Heart right ventricle (tissue), 16 donors: ENCODE data around the gene NRAS. TPM values are rescaled to one million over a fixed set of nuclear protein-coding genes. Genes with fewer than 3 reads are reported as not detected.

ENCODE experiments used
- ATAC-seq, 8 donors: fragments of 200-7000 bp; cut with Tn5 transposase; one replicate each; pipeline ENCODE4 v1.9.1; 2020; ENCODE audit warnings: mild to moderate bottlenecking in 8 of 8, moderate library complexity in 8 of 8, moderate number of reproducible peaks in 1 of 8
- DNase-seq, 2 donors: peaks; one replicate each; pipeline ENCODE4 v3.0.0-alpha.2; 2020
- H3K27ac ChIP-seq, 10 donors: fragments of 200-600 bp; sonication (generic) in 2 of 10; one replicate each; pipeline versions ENCODE4 v1.5.0 to v1.8.0; 2020 to 2022; ENCODE audit warnings: mild to moderate bottlenecking in 3 of 10
- H3K27me3 ChIP-seq, 7 donors: fragments of 200-600 bp; one replicate each; pipeline ENCODE4 v1.8.0; 2021 to 2022; ENCODE audit warnings: mild to moderate bottlenecking in 2 of 7
- H3K36me3 ChIP-seq, 9 donors: fragments of 200-600 bp; sonication (generic) in 1 of 9; one replicate each; pipeline versions ENCODE4 v1.5.0 to v1.8.0; 2020 to 2022; ENCODE audit warnings: mild to moderate bottlenecking in 2 of 9
- H3K4me1 ChIP-seq, 9 donors: fragments of 200-600 bp; sonication (generic) in 1 of 9; one replicate each; pipeline versions ENCODE4 v1.5.0 to v1.8.0; 2020 to 2022; ENCODE audit warnings: mild to moderate bottlenecking in 4 of 9
- H3K4me3 ChIP-seq, 10 donors: fragments of 200-600 bp; sonication (generic) in 2 of 10; one replicate each; pipeline versions ENCODE4 v1.5.0 to v1.8.0; 2020 to 2022; ENCODE audit warnings: mild to moderate bottlenecking in 7 of 10, moderate library complexity in 2 of 10
- H3K9me3 ChIP-seq, 11 donors: fragments of 200-600 bp in 10 of 11; sonication (generic) in 2 of 11; one replicate each; pipeline versions ENCODE4 v1.5.0 to v1.8.0; 2013 to 2022; ENCODE audit warnings: mild to moderate bottlenecking in 2 of 11, control low read depth in 1 of 11, moderate library complexity in 1 of 11
- CTCF ChIP-seq, 9 donors: fragments of 200-600 bp; sonication (generic) in 2 of 9; IDR thresholded peaks; one replicate each; pipeline versions ENCODE4 v1.5.0 to v1.8.0; 2021 to 2022; ENCODE audit warnings: antibody characterized with exemption in 9 of 9, mild to moderate bottlenecking in 5 of 9, moderate library complexity in 1 of 9
- WGBS, 2 donors: extraction: QIAGEN DNeasy Blood & Tissue Kit; methylation state at CpG; one replicate each; pipeline ENCODE4 v1.1.7; 2013; ENCODE audit warnings: inconsistent platforms in 1 of 2; 5-methylcytosine and 5-hydroxymethylcytosine counted together
- intact Hi-C, 10 donors: fragments of 100-400 bp; cut with DNase I; formaldehyde crosslinking; loops; one replicate each; pipeline versions ENCODE4 v1.11.1 to v1.14.2; 2022
- polyA plus RNA-seq, 2 donors: library from polyadenylated mRNA; stranded (reverse); fragments of 200-250 nt; gene quantifications; one replicate each; pipeline ENCODE4 v1.2.3, GENCODE V29; 2013
- total RNA-seq, 10 donors: library from RNA; stranded (reverse); fragmentation: NEBNext Ultra II Directional in 3 of 10; extraction: Animal tissue kit (Norgen Biotek cat#: 25700) in 3 of 10; gene quantifications; one replicate each; pipeline versions ENCODE4 v1.2.1 to v1.2.4, GENCODE V29; 2021 to 2023
- donor health status: Arrhythmogenic right ventricular cardiomyopathy.
- donor health status: ischemic (EF 13 %, LVEDD 7.1; RV severe dilation, severe dysfunction).
- donor health status: healthy with polysubstance abuse.
- donor health status: DM: no; HTN: yes; CAD: no.
- donor health status: DM: no; HTN: no; CAD: no.
- donor health status: ischemic (EF 25% LVEDD 6.9; RV normal size, moderate dysfunction).
- donor health status: ischemic (EF 25% LVEDD 5.7; RV mildly dilated, moderate dysfunction).
- donor health status: healthy.
- donor health status: DM: yes; HTN: yes; CAD: no.
- donor health status: Ischemic cardiomyopathy.
- donor health status: ischemic (EF 35%, LVEDD 5.7; RV mildly dilated, moderate dysfunction).
- donor health status: nonischemic (EF 11% LVEDD 7.7; RV severe dilation, severe dysfunction).
- donor health status: DM: yes; HTN: yes; CAD: no.
- donor health status: PGD.
- donor health status: ischemic (EF 29% LVEDD 5.4; RV normal size, mild dysfunction).
- donor health status: nonischemic (EF 23%, LVEDD 6.1; RV moderate dilation, normal function).

The NRAS gene
- total and polyA plus RNA-seq, 12 donors, result 6.2 to 17.2 (median 8.6) TPM

- no peak for TF ChIP-seq CTCF (IDR thresholded peaks at IDR 0.05)
- Histone ChIP-seq H3K27ac (no peak overlapping the region), H3K27me3 (peaks cover 0 to 18% (median 11%) of the 10 kb centered on the region in 7 donors), H3K36me3 (no peaks in the 10 kb centered on the region), H3K9me3 (no peaks in the 10 kb centered on the region), H3K4me1 (no peaks in the 10 kb centered on the region), H3K4me3 (no peak overlapping the region)
- WGBS, 2 donors, result 84 to 88% methylated on average over 2 of the region's 2 CpGs
- ATAC-seq (no peak), DNase-seq (no peak)
- intact Hi-C loops, result no loop called here
Measured at GRCh38 chr1:114691061-114691460, 25.5 kb downstream of the NRAS start.

GRCh38 chr1:114690148-114690547 is 26.4 kb downstream of the NRAS start:
- no peak for TF ChIP-seq CTCF (IDR thresholded peaks at IDR 0.05)
- Histone ChIP-seq H3K4me3 (no peak overlapping the region), H3K27me3 (peaks cover 0 to 22% (median 15%) of the 10 kb centered on the region in 7 donors), H3K36me3 (no peaks in the 10 kb centered on the region), H3K27ac (no peak overlapping the region), H3K4me1 (no peaks in the 10 kb centered on the region), H3K9me3 (no peaks in the 10 kb centered on the region)
- ATAC-seq, result no peak
- intact Hi-C loops, result no loop called here
- DNase-seq, result no peak
- WGBS, 2 donors, result 64 to 66% methylated on average over 1 of the region's 1 CpG

GRCh38 chr1:114688526-114688925 is 28.0 kb downstream of the NRAS start:
- DNase-seq (no peak), ATAC-seq (no peak)
- Histone ChIP-seq H3K36me3 (no peaks in the 10 kb centered on the region), H3K9me3 (no peaks in the 10 kb centered on the region), H3K27me3 (peaks cover 0 to 22% (median 11%) of the 10 kb centered on the region in 7 donors), H3K27ac (no peak overlapping the region), H3K4me3 (no peak overlapping the region), H3K4me1 (no peaks in the 10 kb centered on the region)
- 78 to 82% methylated on average over 4 of the region's 4 CpGs for WGBS, 2 donors
- intact Hi-C loops, result no loop called here
- no peak for TF ChIP-seq CTCF (IDR thresholded peaks at IDR 0.05)

- intact Hi-C loops, result no loop called here
- H3K27me3 ChIP-seq, result peaks cover 0 to 22% (median 15%) of the 10 kb centered on the region in 7 donors
- WGBS, 2 donors, result 85 to 91% methylated on average over 5 of the region's 5 CpGs
- no peaks in the 10 kb centered on the region for H3K9me3 ChIP-seq
- no peak overlapping the region for H3K4me3 ChIP-seq
- TF ChIP-seq CTCF (IDR thresholded peaks at IDR 0.05), result no peak
- no peaks in the 10 kb centered on the region for H3K4me1 ChIP-seq
- H3K36me3 ChIP-seq, result no peaks in the 10 kb centered on the region
- H3K27ac ChIP-seq, result no peak overlapping the region
- DNase-seq (no peak), ATAC-seq (no peak)
Measured at GRCh38 chr1:114685851-114686250, 30.7 kb downstream of the NRAS start.
